HG03039 (cell line): ENCODE results near the gene RAB37.

Experiments
- ATAC-seq: cut with Tn5 transposase; IDR thresholded peaks from one replicate; pipeline ENCODE4 v1.9.1; 2021; ENCODE audit warnings: mild to moderate bottlenecking, moderate library complexity; ENCODE audit not compliant: unreplicated experiment

Gene RAB37

GRCh38 chr17:74760404-74761105 lies 23.5 kb downstream of the RAB37 start:
- no peak for ATAC-seq

- ATAC-seq: no peak
These were observed 24.4 kb downstream of the RAB37 start for GRCh38 chr17:74761419-74761818.

GRCh38 chr17:74761931-74762330 lies 24.9 kb downstream of the RAB37 start:
- no peak for ATAC-seq

GRCh38 chr17:74763565-74764387 lies 26.7 kb downstream of the RAB37 start:
- ATAC-seq: no peak

- no peak for ATAC-seq
These were observed 27.8 kb downstream of the RAB37 start for GRCh38 chr17:74764751-74765286.

- ATAC-seq: no peak
These were observed 29.4 kb downstream of the RAB37 start for GRCh38 chr17:74766413-74766812.

- no peak for ATAC-seq
These were observed 30.1 kb downstream of the RAB37 start for GRCh38 chr17:74767111-74767516.

- no peak for ATAC-seq
These were observed 31.2 kb downstream of the RAB37 start for GRCh38 chr17:74768069-74768762.

GRCh38 chr17:74768763-74769114 lies 31.7 kb downstream of the RAB37 start:
- no peak for ATAC-seq

GRCh38 chr17:74769266-74769855 lies 32.3 kb downstream of the RAB37 start:
- ATAC-seq: no peak

- ATAC-seq: no peak
These were observed 32.9 kb downstream of the RAB37 start for GRCh38 chr17:74769856-74770497.

GRCh38 chr17:74770498-74771318 lies 33.7 kb downstream of the RAB37 start:
- ATAC-seq: no peak

GRCh38 chr17:74771319-74771914 lies 34.4 kb downstream of the RAB37 start:
- ATAC-seq: no peak

GRCh38 chr17:74772053-74772452 lies 35.0 kb downstream of the RAB37 start:
- no peak for ATAC-seq

- ATAC-seq: no peak
These were observed 36.4 kb downstream of the RAB37 start for GRCh38 chr17:74773414-74773813.

GRCh38 chr17:74773871-74774286 lies 36.8 kb downstream of the RAB37 start:
- no peak for ATAC-seq

GRCh38 chr17:74775409-74776043 lies 38.5 kb downstream of the RAB37 start:
- no peak for ATAC-seq

GRCh38 chr17:74776044-74776962 lies 39.2 kb downstream of the RAB37 start, which contains the start of gene NAT9:
TSS of gene NAT9 (minus strand) at chr17:74776345. CDS start at chr17:74775698, 647 bp downstream.
- ATAC-seq: peak; percentile 66
